ENCODE data around the gene SENP1. TPM values are rescaled to one million over a fixed set of nuclear protein-coding genes. Genes with fewer than 3 reads are reported as not detected.
"Not testable (repeated sequence)": the region's sequence is repeated elsewhere in the genome, so short reads cannot be mapped to it uniquely, and the experiment has no call there.

Gene SENP1
- polyA plus RNA-seq, 3 donors: 5.2 to 8.0 (median 6.0) TPM

DNA sequence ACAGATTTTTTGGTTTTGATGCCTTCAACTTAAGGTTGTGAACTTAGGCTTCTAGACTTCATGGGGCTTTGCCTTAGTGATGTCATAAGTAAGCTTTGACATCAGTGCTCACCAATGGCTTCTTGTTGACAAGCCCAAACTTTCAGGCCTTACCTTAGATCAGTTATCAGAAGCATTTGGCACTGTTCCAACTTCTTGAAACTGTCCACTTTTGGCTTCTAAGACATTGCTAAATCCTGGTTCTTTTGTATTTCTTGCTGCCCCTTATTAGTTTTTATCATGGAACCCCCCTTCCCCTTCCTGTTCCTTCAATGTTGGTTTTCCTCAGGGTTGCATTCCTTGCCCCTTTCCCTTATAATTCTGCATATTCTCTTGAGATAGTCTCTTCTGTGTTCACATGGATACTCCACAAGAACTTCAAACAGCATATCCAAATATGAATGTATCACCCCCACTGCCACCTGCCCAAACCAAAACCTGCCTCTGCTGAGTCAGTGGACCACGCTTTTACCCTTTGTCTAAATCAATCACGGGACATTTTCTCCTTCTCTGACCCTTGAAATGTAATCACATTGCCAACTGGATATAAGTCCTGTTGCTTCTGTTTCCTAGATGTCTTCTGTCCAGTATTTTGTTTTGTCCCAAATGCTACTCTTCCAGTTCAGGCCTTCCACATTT, 21.2 kb upstream of the SENP1 start:
- Histone ChIP-seq H3K27ac (ENCODE audit: low read depth in 1 of 2, low read length in 2 of 2) (no peak overlapping the region), H4K20me1 (ENCODE audit: insufficient read depth, low read length) (no peaks in the 10 kb centered on the region), H3K4me2 (replicated peaks; ENCODE audit: extremely low read depth, low read length, poor library complexity, severe bottlenecking) (no peak overlapping the region), H3K27me3 (ENCODE audit: control insufficient read depth in 2 of 2, insufficient read depth in 2 of 2, low read length in 2 of 2) (no peaks in the 10 kb centered on the region), H3K79me2 (ENCODE audit: insufficient read depth, low read length) (no peaks in the 10 kb centered on the region), H3K4me1 (ENCODE audit: control insufficient read depth in 1 of 2, insufficient read depth in 2 of 2, low read length in 2 of 2) (no peaks in the 10 kb centered on the region), H3K36me3 (replicated peaks in 1 of 2; ENCODE audit: control insufficient read depth in 1 of 2, insufficient read depth in 2 of 2, low read length in 2 of 2) (no peaks in the 10 kb centered on the region), H3K9ac (ENCODE audit: insufficient read depth, low read length, poor library complexity, severe bottlenecking) (no peak overlapping the region), H2AFZ (ENCODE audit: insufficient read depth, low read depth, low read length, poor library complexity, severe bottlenecking) (no peak overlapping the region), H3K9me3 (replicated peaks in 1 of 2; ENCODE audit: control insufficient read depth in 1 of 2, insufficient read depth in 1 of 2, low read length in 2 of 2) (no peaks in the 10 kb centered on the region), H3K4me3 (replicated peaks in 1 of 3; ENCODE audit: low read depth in 2 of 3, low read length in 3 of 3) (no peak overlapping the region)
- no peak for DNase-seq
- no peaks in the 10 kb centered on the region for H3K9me3 Mint-ChIP-seq
- intact Hi-C loops (cut with micrococcal nuclease): no loop called here
- TF ChIP-seq, protein P1, sequence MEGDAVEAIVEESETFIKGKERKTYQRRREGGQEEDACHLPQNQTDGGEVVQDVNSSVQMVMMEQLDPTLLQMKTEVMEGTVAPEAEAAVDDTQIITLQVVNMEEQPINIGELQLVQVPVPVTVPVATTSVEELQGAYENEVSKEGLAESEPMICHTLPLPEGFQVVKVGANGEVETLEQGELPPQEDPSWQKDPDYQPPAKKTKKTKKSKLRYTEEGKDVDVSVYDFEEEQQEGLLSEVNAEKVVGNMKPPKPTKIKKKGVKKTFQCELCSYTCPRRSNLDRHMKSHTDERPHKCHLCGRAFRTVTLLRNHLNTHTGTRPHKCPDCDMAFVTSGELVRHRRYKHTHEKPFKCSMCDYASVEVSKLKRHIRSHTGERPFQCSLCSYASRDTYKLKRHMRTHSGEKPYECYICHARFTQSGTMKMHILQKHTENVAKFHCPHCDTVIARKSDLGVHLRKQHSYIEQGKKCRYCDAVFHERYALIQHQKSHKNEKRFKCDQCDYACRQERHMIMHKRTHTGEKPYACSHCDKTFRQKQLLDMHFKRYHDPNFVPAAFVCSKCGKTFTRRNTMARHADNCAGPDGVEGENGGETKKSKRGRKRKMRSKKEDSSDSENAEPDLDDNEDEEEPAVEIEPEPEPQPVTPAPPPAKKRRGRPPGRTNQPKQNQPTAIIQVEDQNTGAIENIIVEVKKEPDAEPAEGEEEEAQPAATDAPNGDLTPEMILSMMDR (IDR thresholded peaks at IDR 0.05): no peak
- H3K36me3 Mint-ChIP-seq: peaks cover 0 to 9% of the 10 kb centered on the region in 2 donors
- H3K27me3 Mint-ChIP-seq (ENCODE audit: low read depth in 3 of 3): peaks cover 0 to 2% (median 0%) of the 10 kb centered on the region in 3 donors
- H3K4me3 Mint-ChIP-seq: no peak overlapping the region
- H3K4me1 Mint-ChIP-seq: no peaks in the 10 kb centered on the region
- WGBS (ENCODE audit: insufficient coverage): 94% methylated on average over 2 of the region's 2 CpGs
- H3K27ac Mint-ChIP-seq: no peak overlapping the region

DNA sequence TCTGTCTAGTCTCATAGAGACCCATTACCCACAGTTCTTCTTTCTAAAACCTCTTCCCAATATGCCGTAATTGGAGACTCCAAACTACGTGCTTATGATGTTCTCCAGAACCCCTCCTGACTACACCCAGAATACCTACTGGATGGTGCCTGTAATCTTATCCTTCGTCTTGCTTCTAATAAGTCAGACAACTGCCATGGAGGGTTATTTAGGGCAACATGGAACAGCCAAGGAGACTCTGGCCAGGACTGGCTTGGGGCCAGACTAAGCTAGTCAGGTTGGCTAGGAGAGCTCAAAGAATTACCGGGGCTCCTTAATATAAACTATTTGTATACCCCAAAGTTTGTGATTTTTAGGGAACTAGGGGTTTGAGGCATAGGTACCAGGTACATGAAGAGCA, 20.1 kb upstream of the SENP1 start:
- H3K79me2 ChIP-seq (ENCODE audit: insufficient read depth, low read length): no peaks in the 10 kb centered on the region
- TF ChIP-seq, protein P1 (IDR thresholded peaks at IDR 0.05): no peak
- no peak overlapping the region for H3K27ac Mint-ChIP-seq

DNA sequence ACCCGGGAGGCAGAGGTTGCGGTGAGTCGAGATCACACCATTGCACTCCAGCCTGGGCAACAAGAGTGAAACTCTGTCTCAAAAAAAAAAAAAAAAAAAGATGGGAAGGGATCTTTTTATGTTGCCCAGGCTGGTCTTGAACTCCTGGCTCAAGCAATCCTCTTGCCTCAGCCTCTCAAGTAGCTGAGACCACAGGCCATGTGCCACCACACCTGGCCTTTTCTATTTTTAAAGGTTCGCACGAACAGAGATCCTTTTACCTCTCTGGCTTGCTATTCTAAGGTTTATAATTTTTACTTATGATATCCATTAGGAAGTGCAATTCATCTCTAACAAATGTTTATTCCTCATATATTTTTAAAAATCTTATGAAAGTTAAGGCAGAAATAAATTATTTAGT, 19.7 kb upstream of the SENP1 start:
- H3K27me3 Mint-ChIP-seq (ENCODE audit: low read depth in 3 of 3); H2AFZ ChIP-seq (ENCODE audit: insufficient read depth, low read depth, low read length, poor library complexity, severe bottlenecking); H3K9me3 Mint-ChIP-seq; H3K4me1 ChIP-seq (ENCODE audit: control insufficient read depth in 1 of 2, insufficient read depth in 2 of 2, low read length in 2 of 2); H3K4me3 Mint-ChIP-seq; H3K79me2 ChIP-seq (ENCODE audit: insufficient read depth, low read length); H3K9ac ChIP-seq (ENCODE audit: insufficient read depth, low read length, poor library complexity, severe bottlenecking); H4K20me1 ChIP-seq (ENCODE audit: insufficient read depth, low read length); H3K9me3 ChIP-seq (replicated peaks in 1 of 2; ENCODE audit: control insufficient read depth in 1 of 2, insufficient read depth in 1 of 2, low read length in 2 of 2); H3K4me3 ChIP-seq (replicated peaks in 1 of 3; ENCODE audit: low read depth in 2 of 3, low read length in 3 of 3); H3K27me3 ChIP-seq (ENCODE audit: control insufficient read depth in 2 of 2, insufficient read depth in 2 of 2, low read length in 2 of 2); H3K27ac Mint-ChIP-seq; H3K4me1 Mint-ChIP-seq; H3K36me3 Mint-ChIP-seq; H3K27ac ChIP-seq (ENCODE audit: low read depth in 1 of 2, low read length in 2 of 2); intact Hi-C loops (cut with micrococcal nuclease); H3K36me3 ChIP-seq (replicated peaks in 1 of 2; ENCODE audit: control insufficient read depth in 1 of 2, insufficient read depth in 2 of 2, low read length in 2 of 2); H3K4me2 ChIP-seq (replicated peaks; ENCODE audit: extremely low read depth, low read length, poor library complexity, severe bottlenecking); DNase-seq: not testable (repeated sequence)
- no CpG with 5 or more reads among the region's 5 CpGs for WGBS (ENCODE audit: insufficient coverage)

More for the DNA sequence above, 20.1 kb upstream of the SENP1 start:
- Histone ChIP-seq H4K20me1 (ENCODE audit: insufficient read depth, low read length) (no peaks in the 10 kb centered on the region), H3K9me3 (replicated peaks in 1 of 2; ENCODE audit: control insufficient read depth in 1 of 2, insufficient read depth in 1 of 2, low read length in 2 of 2) (no peaks in the 10 kb centered on the region), H3K4me3 (replicated peaks in 1 of 3; ENCODE audit: low read depth in 2 of 3, low read length in 3 of 3) (no peak overlapping the region), H3K27me3 (ENCODE audit: control insufficient read depth in 2 of 2, insufficient read depth in 2 of 2, low read length in 2 of 2) (no peaks in the 10 kb centered on the region), H2AFZ (ENCODE audit: insufficient read depth, low read depth, low read length, poor library complexity, severe bottlenecking) (no peak overlapping the region), H3K4me1 (ENCODE audit: control insufficient read depth in 1 of 2, insufficient read depth in 2 of 2, low read length in 2 of 2) (no peaks in the 10 kb centered on the region), H3K9ac (ENCODE audit: insufficient read depth, low read length, poor library complexity, severe bottlenecking) (no peak overlapping the region), H3K36me3 (replicated peaks in 1 of 2; ENCODE audit: control insufficient read depth in 1 of 2, insufficient read depth in 2 of 2, low read length in 2 of 2) (no peaks in the 10 kb centered on the region), H3K27ac (ENCODE audit: low read depth in 1 of 2, low read length in 2 of 2) (no peak overlapping the region), H3K4me2 (replicated peaks; ENCODE audit: extremely low read depth, low read length, poor library complexity, severe bottlenecking) (no peak overlapping the region)
- 93% methylated on average over 3 of the region's 4 CpGs for WGBS (ENCODE audit: insufficient coverage)
- no peaks in the 10 kb centered on the region for H3K4me1 Mint-ChIP-seq
- DNase-seq: no peak
- intact Hi-C loops (cut with micrococcal nuclease): no loop called here
- H3K27me3 Mint-ChIP-seq (ENCODE audit: low read depth in 3 of 3): no peaks in the 10 kb centered on the region
- H3K36me3 Mint-ChIP-seq: peaks cover 0 to 9% of the 10 kb centered on the region in 2 donors
- no peak overlapping the region for H3K4me3 Mint-ChIP-seq
- no peaks in the 10 kb centered on the region for H3K9me3 Mint-ChIP-seq

All from CD14-positive monocyte (primary cell).